ENCODE results near the gene DMD.
A peak's percentile ranks its signal among the peaks of the same experiment; 100 is the strongest.
"Not testable (repeated sequence)": the region's sequence is repeated elsewhere in the genome, so short reads cannot be mapped to it uniquely, and the experiment has no call there.

Gene DMD

DNA sequence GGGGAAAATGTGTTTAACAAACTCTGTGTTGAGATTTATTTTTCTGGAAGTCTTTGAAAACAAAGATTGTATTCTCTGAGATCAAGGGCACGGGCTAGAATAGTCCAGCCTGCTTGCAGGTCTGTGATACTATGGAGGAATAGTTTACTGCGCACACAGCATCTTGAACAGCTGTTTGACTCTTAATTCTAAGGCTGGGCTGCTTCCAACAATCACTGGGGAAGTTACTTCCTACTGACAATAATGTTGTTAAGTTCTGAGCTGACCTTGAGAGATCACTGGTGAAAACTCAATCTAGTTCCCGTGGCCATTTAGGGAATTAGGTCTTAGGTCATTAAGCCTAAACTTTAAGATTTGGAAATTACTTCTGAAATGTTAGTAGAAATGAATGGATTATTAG, 1723.4 kb downstream of the DMD start:
- DNase-seq = no peak

DNA sequence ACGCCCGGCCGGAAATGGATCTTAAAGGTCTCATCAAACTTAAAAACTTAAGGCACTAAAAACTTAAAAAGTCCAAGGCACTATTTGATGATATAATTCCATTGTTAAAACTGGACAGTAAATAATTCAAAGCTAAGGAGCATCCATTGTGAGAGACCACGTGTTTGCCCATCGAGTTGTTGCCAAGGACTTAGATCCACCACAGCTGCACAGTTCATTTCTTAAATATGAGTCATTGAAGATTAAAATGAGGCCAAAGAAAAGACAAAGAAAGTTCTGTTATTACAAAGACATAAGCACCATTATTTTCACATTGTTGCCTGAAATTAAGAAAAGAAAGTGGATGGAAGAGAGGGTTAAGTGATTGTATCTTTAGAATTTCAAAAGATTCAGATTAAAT, 1728.0 kb downstream of the DMD start:
- DNase-seq = no peak

GRCh38 chrX:31480696-31481095, 1730.7 kb downstream of the DMD start:
- no peak for DNase-seq

GRCh38 chrX:31471229-31471628, 1740.1 kb downstream of the DMD start:
- no peak for DNase-seq

- DNase-seq = not testable (repeated sequence)
Measured at GRCh38 chrX:31470753-31471152, 1740.6 kb downstream of the DMD start.

GRCh38 chrX:31464306-31464915, 1746.9 kb downstream of the DMD start:
- DNase-seq = no peak

GRCh38 chrX:31461266-31461665, 1750.1 kb downstream of the DMD start:
- no peak for DNase-seq

- DNase-seq = no peak
Measured at GRCh38 chrX:31459361-31459760, 1752.0 kb downstream of the DMD start.

- DNase-seq = no peak
Measured at GRCh38 chrX:31449965-31450364, 1761.4 kb downstream of the DMD start.

- DNase-seq = no peak
Measured at GRCh38 chrX:31449081-31449480, 1762.3 kb downstream of the DMD start.

DNA sequence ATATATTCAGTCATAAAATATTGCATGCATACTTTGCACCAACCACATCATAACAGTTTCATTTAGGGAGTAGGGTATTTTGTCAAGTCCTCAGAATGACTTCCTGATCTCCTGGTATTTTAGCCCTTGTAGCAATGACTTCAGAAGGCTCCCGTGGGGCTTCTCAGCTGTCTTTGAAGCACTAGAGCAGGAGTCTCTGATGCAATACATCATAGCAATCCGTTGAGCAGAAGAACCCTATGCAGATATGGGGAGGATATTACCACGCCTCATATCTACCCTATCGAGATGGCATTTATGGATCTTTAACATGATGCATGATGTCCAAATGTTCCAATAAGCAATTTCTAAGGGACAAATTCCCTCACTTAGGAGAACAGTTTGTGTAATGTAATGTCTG, 1765.8 kb downstream of the DMD start:
- DNase-seq = no peak

GRCh38 chrX:31443654-31444053, 1767.7 kb downstream of the DMD start:
- DNase-seq = no peak

- no peak for DNase-seq
Measured at GRCh38 chrX:31440546-31440945, 1770.8 kb downstream of the DMD start.

GRCh38 chrX:31436424-31436823, 1774.9 kb downstream of the DMD start:
- DNase-seq = no peak

DNA sequence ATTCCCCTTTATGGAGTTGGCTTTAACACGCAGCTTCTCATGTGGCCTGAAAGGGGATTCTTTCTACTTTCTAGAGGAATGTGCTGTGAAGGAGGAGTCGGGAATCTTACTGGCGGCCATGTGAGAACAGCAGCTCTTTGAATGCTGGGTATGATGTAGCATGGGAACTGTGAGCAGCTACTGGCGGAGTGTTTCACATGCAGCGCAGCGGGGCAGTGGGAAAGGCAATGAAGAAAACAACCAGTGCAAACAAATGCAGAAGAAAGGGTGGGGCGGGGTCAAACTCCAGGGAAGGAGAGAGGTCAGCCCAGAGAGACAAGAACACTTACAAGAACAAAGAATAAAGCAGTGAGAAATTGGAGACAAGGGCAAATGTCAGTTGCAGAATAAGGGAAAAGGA, 1775.8 kb downstream of the DMD start:
- no peak for DNase-seq

DNA sequence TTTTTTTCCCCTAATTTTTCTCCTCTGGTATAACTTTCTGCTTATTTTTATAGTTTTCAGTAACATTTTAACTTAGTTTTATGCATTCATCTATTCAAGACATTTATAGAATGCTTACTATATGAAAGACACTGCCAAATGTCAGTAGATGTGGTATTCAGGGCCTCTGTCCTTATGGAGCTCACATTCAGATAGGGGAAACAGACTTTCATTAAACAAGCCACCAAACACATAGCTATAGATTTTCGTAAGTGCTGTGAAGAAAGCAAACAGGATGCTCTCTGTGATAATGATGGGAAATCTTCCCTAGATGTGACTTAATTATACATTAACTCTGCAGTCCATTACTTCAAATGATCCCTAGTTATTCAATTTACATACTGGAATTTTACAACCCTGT, 1777.5 kb downstream of the DMD start:
- no peak for DNase-seq

- DNase-seq = no peak
Measured at GRCh38 chrX:31429915-31430314, 1781.4 kb downstream of the DMD start.

GRCh38 chrX:31423609-31424189, 1787.7 kb downstream of the DMD start:
- DNase-seq = peak; percentile 10

DNA sequence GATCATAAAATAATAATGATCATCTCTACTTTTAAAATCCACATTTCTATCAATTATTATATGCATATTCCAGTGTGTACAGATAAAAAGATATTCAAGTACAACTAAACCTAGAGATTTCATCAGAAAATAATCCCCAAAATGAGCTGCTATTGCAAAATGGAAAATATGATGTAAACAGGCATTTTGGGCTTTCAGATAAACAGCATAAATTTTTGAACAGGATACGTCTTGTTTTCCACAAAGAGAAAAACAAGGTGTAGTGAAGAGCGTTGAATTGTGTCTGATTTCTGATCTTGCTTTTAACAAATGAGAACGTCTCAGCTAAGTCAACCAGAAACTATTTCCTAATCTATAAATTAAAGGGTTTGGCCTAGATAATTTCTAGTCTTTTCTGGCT, 1789.9 kb downstream of the DMD start:
- no peak for DNase-seq

GRCh38 chrX:31420711-31421151, 1790.6 kb downstream of the DMD start:
- DNase-seq = no peak

DNA sequence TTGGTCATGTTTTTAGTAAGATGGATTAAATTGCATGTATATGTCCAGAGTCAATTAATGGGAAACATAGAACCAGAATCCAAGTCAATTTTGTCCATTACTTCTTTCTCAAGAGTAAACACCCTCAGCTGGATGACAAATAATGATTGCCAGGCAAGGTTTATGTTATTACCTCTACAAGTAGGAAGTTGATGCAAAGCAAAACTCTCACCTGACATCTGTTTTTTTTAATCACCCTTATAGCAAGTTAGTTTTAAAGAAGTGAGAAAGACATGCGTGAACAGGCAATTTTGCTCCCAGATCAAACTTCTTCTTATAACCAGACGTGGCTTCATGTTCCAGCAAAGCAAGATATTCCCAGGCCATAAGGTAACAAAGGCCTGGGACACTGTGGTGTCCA, 1791.0 kb downstream of the DMD start:
- DNase-seq = no peak

GRCh38 chrX:31397119-31397518, 1814.2 kb downstream of the DMD start:
- no peak for DNase-seq

DNA sequence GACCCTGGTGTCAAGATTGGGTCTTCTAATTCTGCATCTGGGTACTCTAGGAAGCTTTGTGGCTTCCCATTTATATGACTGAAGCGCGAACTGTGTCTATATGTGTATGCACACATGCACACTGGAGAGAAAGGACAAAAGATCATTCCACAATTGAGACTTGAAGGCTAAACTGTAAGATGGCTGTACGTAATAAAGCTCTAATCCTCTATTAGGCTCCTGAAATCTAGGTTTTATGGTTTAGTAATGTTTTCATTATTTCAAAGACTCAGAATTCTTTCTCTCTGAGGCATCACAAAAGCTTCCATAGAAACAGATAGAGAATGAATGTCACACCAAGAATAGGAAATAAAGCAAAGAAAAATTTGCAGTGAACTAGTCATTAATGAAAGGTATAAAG, 1818.8 kb downstream of the DMD start:
- no peak for DNase-seq

DNA sequence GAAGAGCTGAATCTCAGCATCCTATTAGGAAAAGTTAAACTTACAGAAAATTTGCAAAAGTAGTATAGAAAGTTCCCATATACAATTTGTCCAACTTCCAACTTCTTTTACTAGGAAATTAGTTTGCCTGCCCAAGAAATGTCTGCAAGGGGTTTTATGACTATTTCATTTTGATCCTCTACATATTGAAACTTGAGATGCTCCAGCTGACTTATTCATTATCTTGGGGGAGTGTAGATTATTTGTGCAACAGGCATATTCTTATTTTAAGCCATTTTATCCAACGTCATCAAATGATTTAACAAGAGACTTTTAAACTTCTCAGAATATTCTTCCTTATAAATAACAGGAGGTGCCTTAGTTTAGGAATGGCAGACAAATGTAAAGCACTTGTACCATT, 1822.4 kb downstream of the DMD start:
- DNase-seq = no peak

GRCh38 chrX:31384471-31384870, 1826.9 kb downstream of the DMD start:
- no peak for DNase-seq

All from activated CD4-positive, alpha-beta T cell treated with anti-CD3 and anti-CD28 coated beads for 48 hours (primary cell).